KOPT-K1 (cell line): ENCODE data around the gene CCDC47.
"Not testable (repeated sequence)": the region's sequence is repeated elsewhere in the genome, so short reads cannot be mapped to it uniquely, and the experiment has no call there.

Experiments used
- H3K27ac ChIP-seq: fragments of 200-600 bp; sonication (generic); 2 replicates; pipeline ENCODE4 v1.5.1; 2016; ENCODE audit warnings: antibody characterized with exemption, mild to moderate bottlenecking, low read depth, low read length; ENCODE audit not compliant: poor library complexity, severe bottlenecking
- H3K36me3 ChIP-seq: fragments of 200-600 bp; sonication (generic); 2 replicates; pipeline ENCODE4 v1.5.1; 2017; ENCODE audit warnings: antibody characterized with exemption, mild to moderate bottlenecking, low read length, moderate library complexity; ENCODE audit not compliant: insufficient read depth
- H3K9me3 ChIP-seq: fragments of 200-600 bp; sonication (generic); 2 replicates; pipeline ENCODE4 v1.5.1; 2017; ENCODE audit warnings: antibody characterized with exemption, low read length, mild to moderate bottlenecking; ENCODE audit not compliant: insufficient read depth, poor library complexity, severe bottlenecking

The CCDC47 gene

GRCh38 chr17:63764716-63765115, 8.7 kb downstream of the CCDC47 start:
- Histone ChIP-seq H3K9me3 (no peaks in the 10 kb centered on the region), H3K36me3 (peaks cover 99% of the 10 kb centered on the region), H3K27ac (no peak overlapping the region)

GRCh38 chr17:63762161-63763078, 11.0 kb downstream of the CCDC47 start:
- Histone ChIP-seq H3K9me3 (no peaks in the 10 kb centered on the region), H3K36me3 (peaks cover 97% of the 10 kb centered on the region), H3K27ac (no peak overlapping the region)

GRCh38 chr17:63760771-63761539, 12.4 kb downstream of the CCDC47 start:
- Histone ChIP-seq H3K36me3 (peaks cover 97% of the 10 kb centered on the region), H3K27ac (no peak overlapping the region), H3K9me3 (no peaks in the 10 kb centered on the region)

- Histone ChIP-seq H3K36me3 (peaks cover 97% of the 10 kb centered on the region), H3K9me3 (no peaks in the 10 kb centered on the region), H3K27ac (no peak overlapping the region)
These were observed 15.0 kb downstream of the CCDC47 start for GRCh38 chr17:63758428-63758827.

- Histone ChIP-seq H3K9me3 (no peaks in the 10 kb centered on the region), H3K36me3 (peaks cover 99% of the 10 kb centered on the region), H3K27ac (no peak overlapping the region)
These were observed 19.4 kb downstream of the CCDC47 start for GRCh38 chr17:63754046-63754445.

GRCh38 chr17:63753215-63753614, 20.2 kb downstream of the CCDC47 start:
- H3K27ac ChIP-seq, result no peak overlapping the region
- peaks cover 99% of the 10 kb centered on the region for H3K36me3 ChIP-seq
- H3K9me3 ChIP-seq, result no peaks in the 10 kb centered on the region

- H3K9me3 ChIP-seq, result no peaks in the 10 kb centered on the region
- peaks cover 99% of the 10 kb centered on the region for H3K36me3 ChIP-seq
- no peak overlapping the region for H3K27ac ChIP-seq
These were observed 20.7 kb downstream of the CCDC47 start for GRCh38 chr17:63752707-63753106.

GRCh38 chr17:63751806-63752205, 21.6 kb downstream of the CCDC47 start:
- H3K27ac ChIP-seq, result peak overlapping the region; percentile 4
- H3K9me3 ChIP-seq, result no peaks in the 10 kb centered on the region
- peaks cover 99% of the 10 kb centered on the region for H3K36me3 ChIP-seq

GRCh38 chr17:63741408-63742173, 31.8 kb downstream of the CCDC47 start, which contains the start of gene STRADA:
Gene STRADA (minus strand): TSS chr17:63741799. CDS start chr17:63728369, 13,430 bp downstream.
- Histone ChIP-seq H3K36me3 (peaks cover 23% of the 10 kb centered on the region), H3K27ac (peak within 1 kb of the TSS; percentile 91), H3K9me3 (no peaks in the 10 kb centered on the region)

- peak overlapping the region; percentile 91 for H3K27ac ChIP-seq
- H3K9me3 ChIP-seq, result no peaks in the 10 kb centered on the region
- peaks cover 18% of the 10 kb centered on the region for H3K36me3 ChIP-seq
These were observed 32.3 kb downstream of the CCDC47 start for GRCh38 chr17:63741143-63741407.

GRCh38 chr17:63740464-63741142, 32.8 kb downstream of the CCDC47 start:
- Histone ChIP-seq H3K9me3 (no peaks in the 10 kb centered on the region), H3K27ac (peak overlapping the region; percentile 91), H3K36me3 (peaks cover 14% of the 10 kb centered on the region)

GRCh38 chr17:63735691-63736090, 37.7 kb downstream of the CCDC47 start:
- Histone ChIP-seq H3K27ac (no peak overlapping the region), H3K9me3 (no peaks in the 10 kb centered on the region), H3K36me3 (peaks cover 12% of the 10 kb centered on the region)

- Histone ChIP-seq H3K27ac (no peak overlapping the region), H3K9me3 (no peaks in the 10 kb centered on the region), H3K36me3 (peaks cover 52% of the 10 kb centered on the region)
These were observed 51.0 kb downstream of the CCDC47 start for GRCh38 chr17:63722403-63722802.

- H3K9me3 ChIP-seq, result not testable (repeated sequence)
- H3K36me3 ChIP-seq, result peaks cover 50% of the 10 kb centered on the region
These were observed 53.2 kb downstream of the CCDC47 start for GRCh38 chr17:63720194-63720593.

More at GRCh38 chr17:63720194-63720593, 53.2 kb downstream of the CCDC47 start:
- H3K27ac ChIP-seq, result not testable (repeated sequence)
